Limb (tissue), 2 donors: ENCODE measurements around the gene GPR17.
A peak's percentile ranks its signal among the peaks of the same experiment; 100 is the strongest.

Source experiments
- DNase-seq, 2 donors: peaks; one replicate each; pipeline ENCODE4 v3.0.0-alpha.2; 2016; ENCODE audit errors: extremely low spot score in 2 of 2

Gene GPR17

GRCh38 chr2:127652786-127653357, 6.9 kb downstream of the GPR17 start:
- no peak for DNase-seq

- DNase-seq, result no peak
Observed at GRCh38 chr2:127653421-127654083, 7.6 kb downstream of the GPR17 start.

- no peak for DNase-seq
Observed at GRCh38 chr2:127654084-127654837, 8.3 kb downstream of the GPR17 start.

DNA sequence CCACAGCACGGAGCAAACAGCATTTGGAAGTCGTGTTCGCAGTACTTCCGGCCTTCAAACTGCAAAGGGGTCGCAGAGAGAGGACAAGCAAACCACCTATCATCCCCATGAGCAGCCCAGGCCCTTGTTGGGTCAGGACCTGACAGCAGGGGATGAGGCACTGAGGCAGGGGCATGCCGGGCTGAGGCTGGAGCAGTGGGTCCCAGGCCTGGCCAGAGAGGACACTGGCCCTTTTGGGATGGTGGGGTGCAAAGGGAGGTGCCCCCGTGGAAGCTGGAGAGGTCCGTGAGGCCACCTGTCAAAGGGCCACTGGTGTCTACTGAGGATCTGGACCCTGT, 8.9 kb downstream of the GPR17 start:
- DNase-seq, result no peak

DNA sequence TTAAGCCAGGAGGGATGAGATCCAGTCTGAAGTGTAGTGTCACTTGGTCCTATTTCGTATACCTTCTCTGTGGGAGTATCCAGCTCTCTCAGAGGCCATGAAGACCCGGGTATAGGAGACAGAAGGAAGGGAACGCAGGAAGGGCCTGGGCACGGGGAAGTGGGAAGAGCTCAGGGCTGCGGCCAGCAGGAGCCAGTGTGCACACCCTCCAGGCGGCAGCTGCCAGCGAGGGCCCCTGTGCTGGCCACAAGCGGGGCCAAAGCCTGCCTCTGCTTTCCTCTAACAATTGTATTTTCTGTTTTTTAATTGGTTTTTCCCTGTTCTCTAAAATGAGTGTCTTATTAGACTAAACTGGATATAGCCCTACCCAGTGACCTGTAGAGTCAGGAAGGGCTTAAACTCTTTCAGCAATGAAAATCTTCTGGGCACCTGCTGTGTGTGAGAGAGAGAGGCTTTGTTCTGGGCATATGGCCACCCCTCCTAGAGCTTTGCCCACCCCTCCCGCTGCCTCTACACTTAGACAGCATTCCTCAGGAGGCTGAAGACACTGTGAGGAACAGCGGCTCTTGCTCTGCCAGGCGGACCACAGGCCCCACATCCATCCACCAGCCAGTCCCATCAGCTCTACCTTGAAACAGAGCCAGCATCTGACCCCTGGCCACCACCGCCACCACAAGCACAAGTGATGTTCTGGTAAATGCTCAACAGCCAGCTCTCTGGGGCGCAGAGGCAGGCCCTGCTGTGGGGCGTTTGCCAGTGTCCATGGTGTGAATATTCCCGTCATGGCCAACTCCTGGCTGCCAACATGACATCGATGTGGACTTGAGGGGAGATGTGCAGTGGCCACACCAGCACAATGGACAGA, 9.5 kb downstream of the GPR17 start:
- DNase-seq, result no peak

DNA sequence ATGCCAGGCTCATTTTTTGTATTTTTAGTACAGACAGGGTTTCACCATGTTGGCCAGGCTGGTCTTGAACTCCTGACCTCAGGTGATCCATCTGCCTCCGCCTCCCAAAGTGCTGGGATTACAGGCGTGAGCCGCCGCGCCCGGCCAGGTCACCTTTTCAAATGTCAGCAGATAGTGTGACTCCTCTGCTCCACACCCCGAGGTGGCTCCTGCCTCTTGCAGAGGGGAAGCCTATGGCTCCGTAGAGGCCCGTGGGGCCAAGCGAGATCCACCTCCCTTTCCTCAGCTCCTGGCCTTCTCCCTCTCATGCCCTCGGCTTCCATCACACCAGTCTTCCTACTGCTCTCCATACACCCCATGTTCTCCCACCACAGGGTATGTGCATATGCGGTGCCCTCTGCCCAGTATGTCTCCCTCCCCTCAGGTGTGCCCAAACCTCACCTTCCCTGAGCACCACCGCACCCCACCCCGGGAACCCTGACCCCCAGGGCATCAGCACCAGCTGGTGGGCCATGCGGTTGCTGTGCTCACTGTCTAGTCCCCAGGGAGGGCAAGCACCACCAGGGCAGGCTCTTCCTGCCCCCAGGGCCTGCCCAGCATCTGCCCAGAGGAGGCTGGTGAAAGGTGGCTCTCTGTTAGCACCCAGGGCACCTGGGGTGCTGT, 10.7 kb downstream of the GPR17 start:
- DNase-seq, result no peak

DNA sequence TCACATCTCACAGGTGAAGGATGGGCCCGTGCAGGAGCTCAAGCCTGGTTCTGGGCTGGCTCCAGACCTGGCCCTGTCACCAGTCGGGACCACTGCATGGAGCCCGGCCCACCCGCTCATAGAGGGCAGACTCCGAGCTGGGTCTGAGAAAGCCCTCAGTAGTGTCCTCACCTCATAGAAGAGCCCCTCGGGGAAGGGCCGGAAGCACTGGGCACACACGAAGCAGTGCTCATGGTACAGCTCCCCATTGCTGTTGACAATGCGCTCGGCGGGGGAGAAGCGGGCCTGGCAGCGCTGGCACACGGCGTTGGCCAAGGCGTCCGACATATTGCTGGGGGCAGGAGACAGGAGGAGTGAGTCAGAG, 11.3 kb downstream of the GPR17 start:
- DNase-seq, result no peak

- no peak for DNase-seq
Observed at GRCh38 chr2:127658146-127658545, 12.2 kb downstream of the GPR17 start.

GRCh38 chr2:127658641-127659407, 12.9 kb downstream of the GPR17 start:
- DNase-seq, result no peak

DNA sequence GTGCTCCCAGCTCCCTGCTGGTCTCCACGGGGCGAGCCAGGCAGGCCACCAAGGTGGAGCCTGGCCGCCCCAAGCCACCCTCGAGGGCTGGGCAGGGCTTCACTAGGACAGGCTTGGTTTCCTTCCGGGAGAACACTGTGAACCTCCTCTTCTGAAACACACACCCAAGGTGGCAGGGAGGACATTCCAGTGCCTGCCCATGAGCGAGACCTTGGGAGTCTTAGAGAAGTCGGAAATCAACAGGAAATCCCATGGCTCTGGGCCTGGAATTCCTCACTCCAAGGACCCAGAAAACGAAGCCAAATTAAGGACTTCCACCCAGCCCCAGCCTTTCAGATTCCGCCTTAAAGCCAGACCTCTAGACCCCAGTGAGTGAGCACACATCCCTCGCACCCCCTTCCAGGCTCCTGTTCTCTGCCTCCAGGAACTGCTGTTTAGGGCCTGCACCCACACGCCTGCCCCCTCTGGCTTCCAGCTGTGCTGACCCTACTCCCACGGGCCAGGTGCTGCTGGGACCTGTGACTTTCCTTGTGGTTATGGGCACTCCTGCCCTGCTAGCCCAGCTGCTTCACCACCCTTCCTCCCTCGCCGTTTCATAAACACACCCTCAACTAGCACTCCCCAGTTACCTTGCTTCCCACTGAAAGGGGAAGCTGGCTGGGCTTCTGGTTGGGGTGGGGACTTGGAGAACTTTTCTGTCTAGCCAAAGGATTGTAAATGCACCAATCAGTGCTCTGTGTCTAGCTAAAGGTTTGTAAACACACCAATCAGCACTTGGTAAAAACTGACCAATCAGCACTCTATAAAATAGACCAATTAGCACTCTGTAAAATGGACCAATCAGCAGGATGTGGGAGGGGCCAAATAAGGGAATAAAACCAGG, 13.7 kb downstream of the GPR17 start:
- DNase-seq, result no peak

DNA sequence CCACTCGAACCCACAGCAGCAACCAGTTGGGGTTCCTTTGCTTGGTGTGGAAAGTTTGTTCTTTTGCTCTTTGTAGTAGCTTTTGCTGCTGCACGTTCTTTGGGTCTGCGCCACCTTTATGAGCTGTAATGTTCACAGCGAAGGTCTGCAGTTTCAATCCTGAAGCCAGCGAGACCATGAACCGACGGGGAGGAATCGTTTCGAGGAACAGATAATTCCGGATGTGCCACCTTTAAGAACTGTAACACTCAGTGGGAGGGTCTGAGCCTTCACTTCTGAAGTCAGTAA, 14.3 kb downstream of the GPR17 start:
- DNase-seq, result no peak

DNA sequence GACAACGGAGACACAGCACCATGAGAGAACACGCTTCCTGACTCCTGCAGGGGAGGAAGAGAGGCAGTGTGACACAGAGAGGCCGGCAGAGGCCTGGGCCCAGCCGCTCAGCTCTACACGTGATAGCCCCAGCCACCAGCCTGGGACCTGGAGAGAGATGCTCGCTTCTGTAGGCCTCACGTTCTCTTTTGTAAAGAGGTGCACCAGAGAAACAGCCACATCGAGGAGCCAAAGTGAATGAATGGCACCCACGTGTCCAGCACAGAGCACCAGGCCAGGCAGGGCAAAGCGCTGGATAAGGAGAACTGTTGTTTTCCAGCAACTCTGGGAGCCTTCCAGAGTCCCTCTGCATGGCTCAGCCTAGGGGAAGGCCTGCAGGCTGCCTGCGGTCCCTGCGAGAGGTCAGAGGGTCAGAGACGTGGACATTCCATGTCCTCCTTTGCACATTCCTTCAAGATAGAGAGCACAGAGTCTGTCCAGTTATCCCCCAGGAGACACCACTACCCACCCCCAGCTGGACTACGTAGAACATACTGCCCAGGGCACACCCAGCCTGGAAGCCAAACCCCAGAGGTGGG, 15.2 kb downstream of the GPR17 start:
- no peak for DNase-seq

- peak in 1 of 2 donors; percentile 18 for DNase-seq
Observed at GRCh38 chr2:127661949-127662510, 16.1 kb downstream of the GPR17 start.

DNA sequence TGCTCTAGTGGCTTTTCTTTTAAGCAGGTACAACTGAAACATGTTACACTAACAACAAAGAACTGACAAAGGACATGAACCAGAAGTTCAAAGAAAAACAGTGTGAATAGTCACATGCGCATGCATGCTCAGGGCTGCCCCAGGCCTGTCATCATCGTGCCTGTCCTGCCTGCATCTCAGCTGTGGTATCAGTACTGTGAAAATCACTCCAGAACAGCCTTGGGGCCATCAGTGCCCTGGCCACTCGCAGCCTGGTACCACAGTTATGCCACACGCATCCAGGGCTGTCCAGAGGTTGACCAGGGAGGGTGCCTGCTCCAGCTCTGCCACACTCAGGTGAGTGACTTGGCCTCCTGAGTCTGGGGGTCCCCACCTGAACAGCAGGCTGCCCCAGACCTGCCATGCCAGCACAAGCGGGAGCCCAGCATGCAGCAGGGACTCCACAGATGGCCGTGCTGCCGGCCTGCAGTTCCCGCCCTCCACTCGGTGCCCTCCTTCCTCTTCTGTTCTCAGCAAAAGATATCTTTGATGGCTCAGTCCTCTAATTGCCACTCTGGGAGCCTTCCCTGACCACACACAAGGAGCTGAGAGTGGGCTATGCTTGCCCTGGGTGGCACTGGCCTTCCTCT, 17.1 kb downstream of the GPR17 start:
- peak in 1 of 2 donors; percentile 21 for DNase-seq

GRCh38 chr2:127663566-127664064, 17.7 kb downstream of the GPR17 start:
- DNase-seq, result peak in 1 of 2 donors; percentile 19

DNA sequence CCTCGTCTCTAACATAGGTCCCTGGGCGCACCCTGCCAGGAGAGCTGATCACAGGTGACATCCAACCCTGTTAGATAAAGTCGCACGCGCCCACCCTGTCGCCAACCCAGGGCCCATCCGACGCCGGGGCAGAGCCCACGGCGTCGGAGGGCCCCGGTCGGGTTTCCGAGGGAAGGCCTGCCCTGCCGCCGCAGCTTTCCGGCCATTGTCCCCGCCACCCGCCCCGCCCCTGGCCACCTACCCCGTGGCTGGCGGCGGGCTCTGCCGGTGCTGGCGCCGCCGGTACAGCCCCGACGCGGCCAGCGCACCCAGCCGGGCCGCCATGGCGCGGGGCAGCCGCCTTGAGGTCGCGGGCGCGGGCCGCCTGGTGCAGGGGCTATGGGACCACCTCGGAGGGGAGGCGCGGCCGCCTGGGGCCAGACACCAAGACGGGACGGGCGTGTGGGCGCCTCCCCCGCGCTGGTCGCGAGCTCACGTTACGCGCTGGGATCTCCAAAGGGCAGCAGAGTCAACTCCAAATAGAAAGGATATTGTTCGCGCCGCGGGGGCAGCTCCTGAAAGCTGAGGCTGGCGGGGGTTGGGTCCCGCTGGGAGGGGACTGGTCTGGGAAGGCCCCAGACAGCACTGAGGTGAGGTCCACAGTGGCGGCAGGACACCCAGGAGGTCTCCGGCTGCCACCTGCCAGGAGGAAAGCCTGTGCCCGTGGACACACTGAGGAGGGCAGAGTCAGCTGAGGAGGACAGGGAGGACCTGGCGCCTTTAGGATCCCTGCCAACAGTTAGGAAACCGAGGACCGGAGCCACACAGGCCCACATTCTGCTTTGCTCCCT, 18.3 kb downstream of the GPR17 start:
- DNase-seq, result peak in 1 of 2 donors; percentile 48

DNA sequence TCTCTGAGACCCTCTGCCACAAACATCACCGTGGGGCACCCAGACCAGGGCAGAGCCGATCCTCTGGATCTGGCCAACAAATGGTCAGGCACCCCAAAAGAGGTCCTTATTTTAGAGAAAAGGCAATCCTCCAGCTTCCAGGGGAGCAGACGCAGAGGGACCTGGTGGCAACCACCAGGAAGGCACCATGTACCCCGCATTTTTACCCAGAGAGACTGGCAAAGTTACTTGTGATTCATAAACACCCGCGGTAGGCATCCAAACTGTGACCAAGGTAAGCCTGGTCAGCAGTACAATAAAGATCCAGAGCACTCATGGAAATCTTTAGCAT, 18.9 kb downstream of the GPR17 start:
- no peak for DNase-seq
